HFFc6 (cell line): ENCODE measurements around the gene CD84. TPM values are rescaled to one million over a fixed set of nuclear protein-coding genes. Genes with fewer than 3 reads are reported as not detected.

ENCODE experiments used
- DNase-seq: peaks from one replicate; pipeline ENCODE4 v3.0.0-alpha.2; 2018
- H3K27ac Mint-ChIP-seq: 2 replicates; pipeline ENCODE4 v1.8.0; 2020; ENCODE audit warnings: mild to moderate bottlenecking, mixed read lengths
- H3K27me3 Mint-ChIP-seq: 2 replicates; pipeline ENCODE4 v1.8.0; 2021; ENCODE audit warnings: mild to moderate bottlenecking, moderate library complexity, mixed read lengths; ENCODE audit not compliant: insufficient read depth
- H3K36me3 Mint-ChIP-seq: 2 replicates; pipeline ENCODE4 v1.8.0; 2021; ENCODE audit warnings: low read depth, mixed read lengths
- H3K4me1 Mint-ChIP-seq: 2 replicates; pipeline ENCODE4 v1.8.0; 2020; ENCODE audit warnings: low read depth, mixed read lengths
- H3K4me3 Mint-ChIP-seq: 2 replicates; pipeline ENCODE4 v1.8.0; 2020; ENCODE audit warnings: mild to moderate bottlenecking, moderate library complexity, mixed read lengths
- H3K9me3 Mint-ChIP-seq: 2 replicates; pipeline ENCODE4 v1.8.0; 2020; ENCODE audit warnings: mild to moderate bottlenecking, mixed read lengths
- total RNA-seq, 6 experiments: library from RNA; stranded (reverse); fragmentation: NEBNext Ultra II Directional; extraction: Animal tissue kit (Norgen Biotek cat#: 25700); gene quantifications; 2 replicates in 1 of 6; 3 replicates in 5 of 6; pipeline ENCODE4 v1.2.3, GENCODE V29; 2021
- TF ChIP-seq, protein P1 (sequence below): fragments of 200-600 bp; sonication (generic); IDR thresholded peaks from 2 replicates; pipeline ENCODE4 v1.5.0; 2021; ENCODE audit warnings: antibody characterized with exemption, mild to moderate bottlenecking

The CD84 gene
- total RNA-seq, 6 experiments from 2014 or later, result not detected

DNA sequence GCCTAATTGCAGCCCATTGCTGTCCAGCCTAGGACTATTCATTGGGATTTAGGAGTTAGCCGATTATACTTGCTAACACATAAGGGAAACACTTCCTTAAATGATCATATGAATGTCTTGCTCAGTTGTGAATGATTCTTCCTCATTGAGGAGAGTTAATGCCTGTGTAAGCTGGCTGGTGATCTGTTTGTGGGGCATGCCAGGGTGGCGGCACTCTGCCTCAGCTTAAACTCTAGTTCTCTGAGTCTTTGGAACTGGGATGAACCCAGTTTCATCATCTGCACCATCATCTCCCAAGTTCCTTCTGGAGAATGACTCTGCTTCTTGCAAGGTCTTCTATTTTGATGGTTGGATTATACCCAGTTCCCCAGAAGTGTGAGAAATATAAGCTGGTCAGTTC, 32.4 kb downstream of the CD84 start:
- Mint-ChIP-seq H3K36me3 (no peaks in the 10 kb centered on the region), H3K4me3 (no peak overlapping the region), H3K27ac (no peak overlapping the region), H3K27me3 (no peaks in the 10 kb centered on the region; the same call in 1 of the 2 replicates), H3K9me3 (no peaks in the 10 kb centered on the region; the same call in 1 of the 2 replicates), H3K4me1 (no peaks in the 10 kb centered on the region)
- DNase-seq, result no peak
- TF ChIP-seq, protein P1, sequence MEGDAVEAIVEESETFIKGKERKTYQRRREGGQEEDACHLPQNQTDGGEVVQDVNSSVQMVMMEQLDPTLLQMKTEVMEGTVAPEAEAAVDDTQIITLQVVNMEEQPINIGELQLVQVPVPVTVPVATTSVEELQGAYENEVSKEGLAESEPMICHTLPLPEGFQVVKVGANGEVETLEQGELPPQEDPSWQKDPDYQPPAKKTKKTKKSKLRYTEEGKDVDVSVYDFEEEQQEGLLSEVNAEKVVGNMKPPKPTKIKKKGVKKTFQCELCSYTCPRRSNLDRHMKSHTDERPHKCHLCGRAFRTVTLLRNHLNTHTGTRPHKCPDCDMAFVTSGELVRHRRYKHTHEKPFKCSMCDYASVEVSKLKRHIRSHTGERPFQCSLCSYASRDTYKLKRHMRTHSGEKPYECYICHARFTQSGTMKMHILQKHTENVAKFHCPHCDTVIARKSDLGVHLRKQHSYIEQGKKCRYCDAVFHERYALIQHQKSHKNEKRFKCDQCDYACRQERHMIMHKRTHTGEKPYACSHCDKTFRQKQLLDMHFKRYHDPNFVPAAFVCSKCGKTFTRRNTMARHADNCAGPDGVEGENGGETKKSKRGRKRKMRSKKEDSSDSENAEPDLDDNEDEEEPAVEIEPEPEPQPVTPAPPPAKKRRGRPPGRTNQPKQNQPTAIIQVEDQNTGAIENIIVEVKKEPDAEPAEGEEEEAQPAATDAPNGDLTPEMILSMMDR, result no peak

DNA sequence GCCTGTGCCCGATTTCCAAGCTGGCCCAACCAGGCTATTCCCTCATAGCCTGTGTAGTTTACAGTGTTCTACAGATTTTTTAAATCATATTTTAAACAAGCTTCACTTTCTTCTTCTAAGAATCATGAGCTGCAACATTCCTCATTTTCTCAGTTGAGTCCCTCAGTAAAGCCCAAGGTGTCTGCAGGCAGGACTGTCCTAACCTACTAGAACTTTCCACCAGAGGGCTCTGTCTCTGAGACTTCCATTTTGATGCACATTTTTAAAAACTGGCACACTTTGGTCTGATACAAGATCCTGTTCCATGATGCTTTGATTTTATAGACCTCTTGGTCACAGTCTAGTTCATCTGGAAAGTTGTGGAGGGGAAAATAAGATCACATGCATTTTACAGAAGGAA, 34.6 kb downstream of the CD84 start:
- Mint-ChIP-seq H3K36me3 (no peaks in the 10 kb centered on the region), H3K27me3 (no peaks in the 10 kb centered on the region; the same call in 1 of the 2 replicates), H3K4me3 (no peak overlapping the region), H3K4me1 (no peaks in the 10 kb centered on the region), H3K27ac (no peak overlapping the region), H3K9me3 (no peaks in the 10 kb centered on the region; the same call in 1 of the 2 replicates)
- TF ChIP-seq, protein P1, result peak; percentile 68
- peak; percentile 9 for DNase-seq

DNA sequence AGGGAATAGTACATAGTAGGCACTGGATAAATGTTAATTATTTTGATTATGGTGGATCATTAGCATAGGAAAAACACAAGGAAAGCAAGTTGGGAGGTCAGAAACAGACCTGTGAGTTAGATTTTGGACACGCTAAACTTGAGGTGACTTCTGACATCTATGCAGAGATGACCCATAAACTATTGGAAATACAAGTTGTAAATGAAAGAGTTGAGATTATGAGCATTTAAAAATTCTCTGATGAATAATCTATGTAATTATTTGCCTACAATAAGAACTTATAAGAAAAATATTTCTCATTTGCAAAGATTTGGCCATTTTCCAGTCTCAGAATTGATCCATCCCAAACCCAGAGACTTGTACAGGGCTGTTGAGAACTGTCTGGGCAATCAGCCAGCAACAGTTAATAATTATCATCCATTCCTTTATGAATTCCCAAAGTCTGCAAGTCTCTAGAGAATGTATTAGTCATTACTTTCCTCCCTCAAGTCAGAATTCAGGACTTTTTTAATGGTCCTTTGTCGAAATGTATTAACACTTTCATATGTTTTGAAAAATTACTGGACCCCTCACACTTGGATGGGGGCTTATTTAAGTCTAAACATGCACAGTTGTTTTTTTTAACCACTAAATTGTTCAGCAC, 36.9 kb downstream of the CD84 start:
- no peaks in the 10 kb centered on the region; the same call in none of the 2 replicates for H3K27me3 Mint-ChIP-seq
- no peak overlapping the region for H3K4me3 Mint-ChIP-seq
- TF ChIP-seq, protein P1, result no peak
- H3K36me3 Mint-ChIP-seq, result no peaks in the 10 kb centered on the region
- no peak for DNase-seq
- no peaks in the 10 kb centered on the region for H3K4me1 Mint-ChIP-seq
- H3K27ac Mint-ChIP-seq, result no peak overlapping the region
- no peaks in the 10 kb centered on the region for H3K9me3 Mint-ChIP-seq

DNA sequence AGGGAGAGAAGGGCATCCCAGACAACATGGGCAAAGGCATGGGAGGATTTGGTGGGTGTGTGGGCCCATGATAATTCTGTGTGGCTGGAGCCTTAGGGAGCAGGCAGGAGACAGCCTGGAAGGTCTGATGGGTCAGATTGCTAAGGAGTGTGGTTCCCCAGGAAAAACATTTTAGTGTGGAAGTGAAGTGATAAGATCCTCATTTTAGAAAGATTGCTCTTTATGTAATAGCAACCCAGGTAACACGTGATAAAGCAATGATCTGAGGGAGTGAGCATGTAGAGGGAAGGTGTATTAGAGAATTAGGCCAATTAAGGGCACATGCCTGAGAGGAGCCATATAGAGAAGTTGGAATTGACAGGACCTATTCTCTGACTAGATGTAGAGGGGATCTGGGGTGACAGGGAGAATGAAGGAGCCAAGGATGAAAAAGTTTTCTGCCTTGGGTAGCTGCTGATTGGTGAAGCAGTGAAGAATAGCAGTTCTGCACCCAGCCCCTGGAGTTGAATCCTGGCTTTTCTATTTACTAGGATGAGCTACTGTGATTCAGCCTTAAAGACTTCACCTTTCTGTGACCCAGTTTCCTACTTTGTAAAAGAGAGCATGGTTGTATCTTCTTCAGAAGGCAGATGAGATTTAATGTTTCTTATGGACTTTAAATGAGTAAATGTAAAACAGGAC, 37.5 kb downstream of the CD84 start:
- H3K4me3 Mint-ChIP-seq, result no peak overlapping the region
- TF ChIP-seq, protein P1, result no peak
- H3K27ac Mint-ChIP-seq, result no peak overlapping the region
- no peaks in the 10 kb centered on the region for H3K36me3 Mint-ChIP-seq
- H3K27me3 Mint-ChIP-seq, result no peaks in the 10 kb centered on the region; the same call in none of the 2 replicates
- no peak for DNase-seq
- no peaks in the 10 kb centered on the region for H3K9me3 Mint-ChIP-seq
- H3K4me1 Mint-ChIP-seq, result no peaks in the 10 kb centered on the region

DNA sequence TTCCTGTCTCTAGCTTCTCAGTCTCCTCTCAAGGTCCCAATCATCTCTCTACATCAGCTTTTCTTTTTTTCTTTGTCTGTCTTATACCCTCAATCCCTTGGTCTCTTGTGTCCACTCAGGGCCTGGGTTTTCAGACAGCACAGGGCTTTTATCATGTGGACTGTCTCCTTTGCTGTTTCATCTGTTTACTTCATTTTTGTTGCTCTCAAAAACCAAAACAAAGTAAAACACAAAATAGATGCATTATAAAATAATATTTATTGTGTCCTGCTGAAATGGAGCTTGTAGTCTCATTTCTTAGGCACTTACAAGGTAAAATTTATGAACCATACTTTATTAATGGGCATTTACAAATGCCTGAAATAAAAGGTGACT, 38.5 kb downstream of the CD84 start:
- Mint-ChIP-seq H3K36me3 (no peaks in the 10 kb centered on the region), H3K27me3 (no peaks in the 10 kb centered on the region; the same call in none of the 2 replicates), H3K4me3 (no peak overlapping the region), H3K9me3 (peaks cover 7% of the 10 kb centered on the region), H3K27ac (no peak overlapping the region), H3K4me1 (no peaks in the 10 kb centered on the region)
- TF ChIP-seq, protein P1, result no peak
- DNase-seq, result no peak
